UCSD-AML1 (cell line): ENCODE data around the gene THSD4.

Experiments
- DNase-seq: peaks from one replicate; lab custom pipeline; 2025; ENCODE audit not compliant: unreplicated experiment; lab: John Stamatoyannopoulos, UW

Gene THSD4

GRCh38 chr15:71734709-71735384, 619.6 kb downstream of the THSD4 start:
- DNase-seq = no peak

- DNase-seq = no peak
Observed at GRCh38 chr15:71735385-71735757, 620.1 kb downstream of the THSD4 start.

- DNase-seq = no peak
Observed at GRCh38 chr15:71736286-71736947, 621.1 kb downstream of the THSD4 start.

GRCh38 chr15:71737761-71738160, 622.5 kb downstream of the THSD4 start:
- DNase-seq = no peak

- DNase-seq = no peak
Observed at GRCh38 chr15:71739355-71739754, 624.1 kb downstream of the THSD4 start.

DNA sequence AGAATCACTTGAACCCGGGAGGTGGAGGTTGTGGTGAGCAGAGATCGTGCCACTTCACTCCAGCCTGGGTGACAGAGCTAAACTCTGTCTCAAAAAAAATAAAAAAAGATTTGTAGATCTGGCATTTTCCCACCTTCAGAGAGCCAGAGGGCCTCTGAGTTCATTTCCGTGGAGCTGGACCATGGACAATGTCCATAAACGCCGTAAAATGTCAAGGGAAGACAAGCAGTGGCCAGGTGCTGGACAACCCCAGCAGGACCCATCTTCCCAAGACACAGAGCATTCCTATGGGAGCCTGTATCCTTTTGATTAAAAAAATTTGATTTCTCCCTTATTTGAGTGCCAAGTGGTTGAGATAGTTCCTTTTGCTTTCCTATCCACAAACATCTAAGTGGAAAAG, 627.7 kb downstream of the THSD4 start:
- no peak for DNase-seq

DNA sequence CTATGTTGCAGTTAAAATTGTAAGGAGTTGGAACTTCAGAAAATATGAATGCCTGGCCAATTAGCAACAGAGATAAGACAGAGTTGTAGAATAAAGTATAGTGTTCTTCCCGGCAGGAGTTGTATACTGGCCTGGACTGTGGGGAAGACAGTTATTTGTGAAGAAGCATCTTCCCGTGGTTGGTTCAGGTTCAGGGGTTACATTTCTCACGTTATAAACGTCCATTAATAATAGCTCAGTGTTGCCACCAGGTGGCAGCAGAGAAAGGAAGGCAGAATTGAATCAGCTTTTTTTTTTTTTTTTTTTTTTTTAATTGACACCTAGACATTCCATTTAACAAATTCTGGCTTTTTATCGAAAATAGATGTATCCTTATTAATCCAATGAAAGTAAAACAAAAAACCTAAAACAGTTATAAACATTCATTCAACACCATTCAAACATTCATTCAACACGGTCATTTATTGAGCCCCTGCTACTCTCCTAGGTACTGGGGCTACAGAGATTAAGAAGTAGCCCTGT, 628.7 kb downstream of the THSD4 start:
- no peak for DNase-seq

DNA sequence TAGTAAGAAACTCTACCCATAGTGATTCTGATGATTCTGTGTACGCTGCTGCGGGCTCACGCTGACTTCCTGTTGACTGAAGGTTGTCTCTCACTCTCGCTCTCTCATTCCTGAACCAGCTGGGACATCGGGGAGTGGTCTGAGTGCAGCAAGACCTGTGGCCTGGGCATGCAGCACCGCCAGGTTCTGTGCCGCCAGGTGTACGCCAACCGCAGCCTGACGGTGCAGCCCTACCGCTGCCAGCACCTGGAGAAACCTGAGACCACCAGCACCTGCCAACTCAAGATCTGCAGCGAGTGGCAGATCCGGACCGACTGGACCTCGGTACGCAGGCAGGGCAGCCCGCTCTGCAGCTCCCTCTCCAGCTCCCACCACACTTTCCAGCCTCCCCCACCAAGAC, 631.4 kb downstream of the THSD4 start:
- no peak for DNase-seq

GRCh38 chr15:71747128-71748083, 632.1 kb downstream of the THSD4 start:
- DNase-seq = no peak

- DNase-seq = no peak
Observed at GRCh38 chr15:71748293-71748718, 633.0 kb downstream of the THSD4 start.

GRCh38 chr15:71749500-71749899, 634.2 kb downstream of the THSD4 start:
- no peak for DNase-seq

DNA sequence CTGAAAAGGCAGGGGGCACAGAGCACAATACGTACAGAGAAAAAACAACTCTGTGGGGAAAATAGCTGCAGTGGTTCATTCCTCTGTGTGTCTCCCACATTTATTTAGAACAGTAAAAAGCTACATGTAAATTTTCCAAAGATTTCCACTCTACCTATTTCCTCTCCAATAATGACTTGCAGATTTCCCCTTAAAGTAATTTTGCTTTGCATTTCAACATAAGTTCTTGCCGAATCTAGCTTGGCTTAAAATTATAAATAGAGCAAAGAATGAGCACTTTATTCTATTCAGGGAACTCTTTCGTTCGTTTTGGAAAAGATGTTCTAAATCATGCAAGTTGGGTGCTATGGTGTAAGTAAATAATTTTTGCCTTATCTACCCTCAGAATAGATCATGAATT, 636.9 kb downstream of the THSD4 start:
- DNase-seq = no peak

GRCh38 chr15:71752604-71753289, 637.5 kb downstream of the THSD4 start:
- DNase-seq = peak; percentile 47

GRCh38 chr15:71753346-71753745, 638.1 kb downstream of the THSD4 start:
- DNase-seq = no peak

DNA sequence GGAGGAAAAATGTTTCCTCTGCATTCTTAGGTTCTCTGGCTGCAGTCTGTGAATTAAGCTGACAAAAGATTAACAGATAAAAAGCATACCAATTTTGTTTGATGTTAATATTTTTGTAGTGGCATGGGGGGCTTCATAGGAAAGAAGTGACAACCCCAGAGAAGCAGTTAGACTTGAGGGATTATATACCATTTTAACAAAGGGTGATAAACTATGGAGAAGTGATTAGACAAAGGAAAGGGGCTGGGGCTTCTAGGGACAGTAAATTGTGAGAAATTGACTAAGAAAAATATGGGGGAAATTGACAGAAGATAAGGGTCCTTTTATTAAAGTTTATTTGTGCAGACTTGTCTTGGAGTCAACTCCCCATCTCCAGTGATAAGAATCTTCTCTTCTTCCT, 639.4 kb downstream of the THSD4 start:
- no peak for DNase-seq

GRCh38 chr15:71755092-71755970, 640.1 kb downstream of the THSD4 start:
- no peak for DNase-seq

DNA sequence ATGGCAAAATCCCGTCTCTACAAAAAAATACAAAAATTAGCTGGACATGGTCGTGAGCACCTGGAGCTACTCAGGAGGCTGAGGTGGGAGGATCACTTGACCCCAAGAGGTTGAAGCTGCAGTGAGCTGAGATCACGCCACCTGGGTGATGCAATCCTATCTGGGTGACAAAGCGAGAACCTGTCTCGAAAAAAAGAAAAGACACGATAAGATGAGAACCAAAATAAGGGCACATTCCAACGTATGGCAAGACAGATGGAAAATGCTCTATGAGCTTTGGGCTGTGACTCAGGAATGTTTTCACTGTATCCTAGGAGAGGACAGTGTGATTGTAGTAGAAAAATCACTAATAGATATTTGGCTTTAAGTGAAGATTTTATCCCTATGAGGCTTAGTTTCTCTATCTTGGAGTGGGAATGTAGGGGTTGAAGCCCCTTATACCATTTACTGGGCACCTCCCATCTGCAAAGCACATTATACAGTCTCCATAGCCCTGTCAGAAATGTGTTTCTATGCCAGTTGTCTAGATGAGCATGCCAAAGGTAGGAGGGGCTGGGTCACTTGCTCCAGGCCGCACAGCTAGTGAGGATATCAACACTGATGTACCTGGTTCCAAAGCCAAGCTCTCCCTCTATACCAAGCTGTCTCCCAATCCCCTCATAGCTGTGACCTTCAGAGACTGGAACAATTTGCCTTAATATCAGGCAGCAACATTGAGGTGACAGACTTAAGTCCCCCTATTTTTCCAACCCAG, 641.5 kb downstream of the THSD4 start:
- no peak for DNase-seq

GRCh38 chr15:71757741-71758530, 642.7 kb downstream of the THSD4 start:
- DNase-seq = no peak
